OCI-LY7 (cell line): ENCODE measurements around the gene LDHB.

ENCODE experiments used
- CTCF ChIP-seq: fragments of 200-600 bp; sonication (generic); conservative IDR thresholded peaks from 2 replicates; pipeline ENCODE4 v1.5.1; 2014; ENCODE audit warnings: mild to moderate bottlenecking, antibody characterized with exemption, low read length, moderate library complexity, mixed read lengths
- EZH2phosphoT487 ChIP-seq: fragments of 200-600 bp; sonication (generic); IDR thresholded peaks from 2 replicates; pipeline ENCODE4 v1.6.1; 2018; ENCODE audit warnings: low read depth, borderline replicate concordance, mild to moderate bottlenecking, mixed run types, antibody characterized with exemption, low read length, moderate library complexity, mixed read lengths

DNA sequence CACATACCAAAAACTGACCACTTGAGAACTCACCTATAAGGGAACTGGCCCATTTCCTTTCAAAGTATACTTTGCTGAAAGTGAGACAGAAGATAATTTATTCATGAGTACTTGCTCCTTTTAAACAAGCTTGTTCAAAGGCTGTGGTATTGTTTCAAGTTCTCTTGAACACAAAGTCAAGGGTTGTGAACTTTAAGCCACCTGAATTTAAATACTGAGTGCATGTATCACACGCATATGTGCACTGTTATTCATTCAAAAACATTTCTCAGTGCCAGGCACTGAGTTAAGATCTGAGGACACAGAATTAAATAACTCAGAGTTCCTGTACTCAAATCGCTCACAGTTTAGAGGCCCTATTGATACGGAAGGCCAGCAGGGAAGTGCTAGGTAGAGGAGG lies 19.1 kb upstream of the LDHB start:
- no peak for TF ChIP-seq EZH2phosphoT487
- TF ChIP-seq CTCF: no peak
